Measurements from ENCODE around the gene STRIT1. TPM values are rescaled to one million over a fixed set of nuclear protein-coding genes. Genes with fewer than 3 reads are reported as not detected.
"Not testable (repeated sequence)": the region's sequence is repeated elsewhere in the genome, so short reads cannot be mapped to it uniquely, and the experiment has no call there.

The STRIT1 gene
- total and polyA plus RNA-seq, 9 donors = 15.3 to 84.0 (median 42.1) TPM

DNA sequence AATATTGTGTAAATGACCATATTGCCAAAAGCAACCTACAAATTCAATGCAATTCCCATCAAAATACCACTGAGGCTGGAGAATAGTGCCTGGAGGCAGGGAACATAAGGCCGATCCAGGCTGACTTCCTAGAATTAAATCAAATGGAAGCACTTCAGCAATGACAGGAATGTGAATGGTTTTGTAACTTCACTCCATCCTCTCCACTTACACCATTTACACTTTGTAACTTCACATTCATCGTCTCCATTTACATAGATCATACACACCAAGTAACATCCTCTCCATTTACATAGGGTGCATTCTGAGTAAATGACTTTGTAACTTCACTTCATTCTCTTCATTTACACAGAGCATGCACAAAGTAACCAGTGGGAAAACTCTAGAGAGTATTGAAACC is 11.6 kb downstream of the STRIT1 start:
- no peak for DNase-seq
- no peak overlapping the region for H3K4me3 ChIP-seq (ENCODE audit: low read length)
- H3K9me3 ChIP-seq (replicated peaks; ENCODE audit: control insufficient read depth, low read depth, low read length) = no peaks in the 10 kb centered on the region
- H3K27ac ChIP-seq (ENCODE audit: low read length) = no peak overlapping the region
- H3K4me1 ChIP-seq (ENCODE audit: control insufficient read depth, insufficient read depth, low read length) = peaks cover 2% of the 10 kb centered on the region
- no CpG with 5 or more reads among the region's 2 CpGs for WGBS (ENCODE audit: insufficient coverage)
- no peaks in the 10 kb centered on the region for H3K27me3 ChIP-seq (ENCODE audit: control insufficient read depth, insufficient read depth, low read length)
- H3K36me3 ChIP-seq (ENCODE audit: control insufficient read depth, insufficient read depth, low read length) = no peaks in the 10 kb centered on the region

GRCh38 chr3:155276089-155276488 is 17.4 kb downstream of the STRIT1 start:
- not testable (repeated sequence) for H3K4me1 ChIP-seq (ENCODE audit: control insufficient read depth, insufficient read depth, low read length); H3K36me3 ChIP-seq (ENCODE audit: control insufficient read depth, insufficient read depth, low read length); DNase-seq; H3K27ac ChIP-seq (ENCODE audit: low read length); H3K27me3 ChIP-seq (ENCODE audit: control insufficient read depth, insufficient read depth, low read length); H3K4me3 ChIP-seq (ENCODE audit: low read length); H3K9me3 ChIP-seq (replicated peaks; ENCODE audit: control insufficient read depth, low read depth, low read length)
- 93% methylated on average over 4 of the region's 6 CpGs for WGBS (ENCODE audit: insufficient coverage)

DNA sequence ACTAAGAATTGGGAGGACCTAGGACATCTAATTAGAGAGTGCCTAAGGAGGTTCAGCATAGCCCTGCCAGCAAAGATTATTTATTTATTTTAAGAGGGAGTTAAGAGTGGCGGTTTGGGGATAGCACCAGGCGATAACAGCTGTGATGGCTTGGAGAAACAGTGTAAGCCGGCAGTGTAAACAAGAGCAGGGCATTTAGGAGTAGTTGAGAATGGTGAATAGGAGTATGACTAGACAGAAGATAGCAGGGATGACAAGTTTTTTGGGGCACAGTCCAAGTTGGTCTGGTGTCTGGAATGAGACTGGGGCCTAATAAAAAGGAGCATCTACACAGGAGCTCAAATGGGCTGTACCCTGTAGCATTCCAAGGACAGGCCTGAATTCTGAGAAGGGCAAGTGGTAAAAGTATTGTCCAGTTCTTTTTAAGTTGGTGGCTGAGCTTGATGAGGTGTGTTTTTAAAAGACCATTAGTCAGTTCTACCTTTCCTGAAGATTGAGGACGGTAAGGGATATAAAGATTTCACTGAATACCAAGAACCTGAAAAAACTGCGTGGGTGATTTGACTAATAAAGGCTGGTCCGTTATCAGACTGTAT is 18.2 kb downstream of the STRIT1 start:
- not testable (repeated sequence) for H3K9me3 ChIP-seq (replicated peaks; ENCODE audit: control insufficient read depth, low read depth, low read length); H3K36me3 ChIP-seq (ENCODE audit: control insufficient read depth, insufficient read depth, low read length); H3K4me3 ChIP-seq (ENCODE audit: low read length); H3K27ac ChIP-seq (ENCODE audit: low read length); H3K4me1 ChIP-seq (ENCODE audit: control insufficient read depth, insufficient read depth, low read length); DNase-seq; H3K27me3 ChIP-seq (ENCODE audit: control insufficient read depth, insufficient read depth, low read length)
- WGBS (ENCODE audit: insufficient coverage) = 74% methylated on average over 3 of the region's 6 CpGs

DNA sequence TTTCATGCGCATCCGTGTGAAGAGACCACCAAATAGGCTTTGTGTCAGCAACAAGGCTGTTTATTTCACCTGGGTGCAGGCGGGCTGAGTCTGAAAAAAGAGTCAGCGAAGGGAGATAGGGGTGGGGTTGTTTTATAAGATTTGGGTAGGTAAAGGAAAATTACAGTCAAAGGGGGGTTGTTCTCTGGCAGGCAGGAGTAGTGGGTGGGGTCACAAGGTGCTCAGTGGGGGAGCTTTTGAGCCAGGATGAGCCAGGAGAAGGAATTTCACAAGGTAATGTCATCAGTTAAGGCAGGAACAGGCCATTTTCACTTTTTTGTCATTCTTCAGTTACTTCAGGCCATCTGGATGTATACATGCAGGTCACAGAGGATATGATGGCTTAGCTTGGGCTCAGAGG is 19.0 kb downstream of the STRIT1 start:
- not testable (repeated sequence) for H3K27me3 ChIP-seq (ENCODE audit: control insufficient read depth, insufficient read depth, low read length); H3K27ac ChIP-seq (ENCODE audit: low read length)
- 90% methylated on average over 3 of the region's 4 CpGs for WGBS (ENCODE audit: insufficient coverage)

GRCh38 chr3:155271343-155271613 is 22.2 kb downstream of the STRIT1 start:
- no CpG with 5 or more reads among the region's 1 CpG for WGBS (ENCODE audit: insufficient coverage)
- no peaks in the 10 kb centered on the region for H3K36me3 ChIP-seq (ENCODE audit: control insufficient read depth, insufficient read depth, low read length)
- no peak for DNase-seq
- H3K4me1 ChIP-seq (ENCODE audit: control insufficient read depth, insufficient read depth, low read length) = no peaks in the 10 kb centered on the region
- H3K4me3 ChIP-seq (ENCODE audit: low read length) = no peak overlapping the region
- no peaks in the 10 kb centered on the region for H3K27me3 ChIP-seq (ENCODE audit: control insufficient read depth, insufficient read depth, low read length)
- H3K27ac ChIP-seq (ENCODE audit: low read length) = no peak overlapping the region
- H3K9me3 ChIP-seq (replicated peaks; ENCODE audit: control insufficient read depth, low read depth, low read length) = no peaks in the 10 kb centered on the region

More for the DNA sequence above, 19.0 kb downstream of the STRIT1 start:
- DNase-seq; H3K9me3 ChIP-seq (replicated peaks; ENCODE audit: control insufficient read depth, low read depth, low read length); H3K36me3 ChIP-seq (ENCODE audit: control insufficient read depth, insufficient read depth, low read length); H3K4me1 ChIP-seq (ENCODE audit: control insufficient read depth, insufficient read depth, low read length); H3K4me3 ChIP-seq (ENCODE audit: low read length): not testable (repeated sequence)

GRCh38 chr3:155270485-155271342 is 22.8 kb downstream of the STRIT1 start:
- H3K9me3 ChIP-seq (replicated peaks; ENCODE audit: control insufficient read depth, low read depth, low read length) = no peaks in the 10 kb centered on the region
- no peak overlapping the region for H3K4me3 ChIP-seq (ENCODE audit: low read length)
- no peaks in the 10 kb centered on the region for H3K4me1 ChIP-seq (ENCODE audit: control insufficient read depth, insufficient read depth, low read length)
- no peak for DNase-seq
- 76% methylated on average over 7 of the region's 8 CpGs for WGBS (ENCODE audit: insufficient coverage)
- H3K27ac ChIP-seq (ENCODE audit: low read length) = no peak overlapping the region
- H3K27me3 ChIP-seq (ENCODE audit: control insufficient read depth, insufficient read depth, low read length) = no peaks in the 10 kb centered on the region
- H3K36me3 ChIP-seq (ENCODE audit: control insufficient read depth, insufficient read depth, low read length) = no peaks in the 10 kb centered on the region

DNA sequence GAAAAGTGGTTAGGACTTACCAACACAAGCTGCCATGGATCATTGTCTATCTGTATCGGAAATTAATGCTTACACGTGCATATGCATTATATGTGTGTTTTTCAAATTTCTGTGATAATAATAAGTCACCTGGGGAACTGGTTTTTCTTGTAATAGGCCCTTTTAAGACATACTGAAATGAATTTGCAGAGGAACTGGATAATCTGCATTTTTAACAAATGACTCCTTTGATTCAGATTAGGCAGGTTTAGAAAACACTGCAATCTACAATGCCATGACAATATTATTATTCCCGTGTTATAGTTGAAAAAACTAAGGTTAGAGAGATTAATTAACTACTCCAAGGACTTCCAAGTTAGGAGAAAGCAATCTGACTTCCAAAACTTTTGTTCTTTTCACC is 23.4 kb downstream of the STRIT1 start:
- Histone ChIP-seq H3K9me3 (replicated peaks; ENCODE audit: control insufficient read depth, low read depth, low read length) (no peaks in the 10 kb centered on the region), H3K27ac (ENCODE audit: low read length) (no peak overlapping the region), H3K4me3 (ENCODE audit: low read length) (no peak overlapping the region), H3K36me3 (ENCODE audit: control insufficient read depth, insufficient read depth, low read length) (no peaks in the 10 kb centered on the region), H3K4me1 (ENCODE audit: control insufficient read depth, insufficient read depth, low read length) (no peaks in the 10 kb centered on the region), H3K27me3 (ENCODE audit: control insufficient read depth, insufficient read depth, low read length) (no peaks in the 10 kb centered on the region)
- WGBS (ENCODE audit: insufficient coverage) = no CpG with 5 or more reads among the region's 3 CpGs
- DNase-seq = no peak

- H3K36me3 ChIP-seq (ENCODE audit: control insufficient read depth, insufficient read depth, low read length); H3K27me3 ChIP-seq (ENCODE audit: control insufficient read depth, insufficient read depth, low read length); DNase-seq; H3K4me3 ChIP-seq (ENCODE audit: low read length); H3K4me1 ChIP-seq (ENCODE audit: control insufficient read depth, insufficient read depth, low read length); H3K9me3 ChIP-seq (replicated peaks; ENCODE audit: control insufficient read depth, low read depth, low read length); H3K27ac ChIP-seq (ENCODE audit: low read length): not testable (repeated sequence)
- no CpG with 5 or more reads among the region's 2 CpGs for WGBS (ENCODE audit: insufficient coverage)
Observed at GRCh38 chr3:155262855-155263254, 30.6 kb downstream of the STRIT1 start.

DNA sequence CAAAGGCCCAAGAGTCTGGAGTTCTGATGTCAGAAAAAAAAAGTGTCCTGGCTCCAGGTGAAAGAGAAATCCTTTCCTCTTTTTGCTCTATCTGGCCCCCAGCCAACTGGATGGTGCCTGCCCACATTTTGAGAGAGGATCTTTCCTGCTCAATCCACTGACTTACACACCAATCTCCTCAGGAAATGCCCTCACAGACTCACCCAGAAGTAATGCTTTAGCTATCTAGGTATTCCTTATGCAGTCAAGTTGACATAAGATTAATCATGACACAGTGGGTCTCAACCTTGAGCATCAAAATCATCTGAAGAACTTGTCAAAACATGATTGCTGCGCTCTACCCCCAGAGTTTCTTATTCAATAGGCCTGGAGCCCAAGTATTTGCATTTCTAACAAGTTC is 31.2 kb downstream of the STRIT1 start:
- no peaks in the 10 kb centered on the region for H3K36me3 ChIP-seq (ENCODE audit: control insufficient read depth, insufficient read depth, low read length)
- H3K27ac ChIP-seq (ENCODE audit: low read length) = no peak overlapping the region
- no CpG with 5 or more reads among the region's 1 CpG for WGBS (ENCODE audit: insufficient coverage)
- H3K4me3 ChIP-seq (ENCODE audit: low read length) = no peak overlapping the region
- H3K9me3 ChIP-seq (replicated peaks; ENCODE audit: control insufficient read depth, low read depth, low read length) = no peaks in the 10 kb centered on the region
- H3K4me1 ChIP-seq (ENCODE audit: control insufficient read depth, insufficient read depth, low read length) = no peaks in the 10 kb centered on the region
- no peak for DNase-seq
- H3K27me3 ChIP-seq (ENCODE audit: control insufficient read depth, insufficient read depth, low read length) = no peaks in the 10 kb centered on the region

DNA sequence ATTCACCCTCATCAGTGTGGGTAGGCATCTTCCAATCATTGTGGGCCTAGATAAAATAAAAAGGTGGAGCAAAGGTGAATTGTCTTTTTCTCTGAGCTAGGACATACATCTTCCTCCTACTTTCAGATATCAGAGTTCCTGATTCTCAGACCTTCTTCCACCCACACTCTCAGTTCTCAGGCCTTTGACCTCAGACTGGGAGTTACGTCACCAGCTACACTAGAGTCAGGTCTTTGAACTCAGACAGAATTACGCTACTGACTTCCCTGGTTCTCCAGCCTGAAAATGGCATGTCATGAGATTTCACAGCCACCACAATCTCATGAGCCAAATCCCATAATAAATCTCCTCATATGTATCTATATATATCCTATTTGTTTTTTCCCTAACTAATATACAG is 39.0 kb downstream of the STRIT1 start:
- Histone ChIP-seq H3K27ac (ENCODE audit: low read length) (no peak overlapping the region), H3K36me3 (ENCODE audit: control insufficient read depth, insufficient read depth, low read length) (no peaks in the 10 kb centered on the region), H3K9me3 (replicated peaks; ENCODE audit: control insufficient read depth, low read depth, low read length) (no peaks in the 10 kb centered on the region), H3K4me1 (ENCODE audit: control insufficient read depth, insufficient read depth, low read length) (no peaks in the 10 kb centered on the region), H3K27me3 (ENCODE audit: control insufficient read depth, insufficient read depth, low read length) (no peaks in the 10 kb centered on the region), H3K4me3 (ENCODE audit: low read length) (no peak overlapping the region)
- no peak for DNase-seq
- WGBS (ENCODE audit: insufficient coverage) = no CpG with 5 or more reads among the region's 2 CpGs
